HL-60 (cell line): Measurements from ENCODE around the gene SNX25.

Source experiments
- GABPA ChIP-seq: IDR thresholded peaks from 2 replicates; pipeline ENCODE4 v1.6.1; 2012; ENCODE audit warnings: low read depth
- POLR2AphosphoS5 ChIP-seq: IDR thresholded peaks from 2 replicates; pipeline ENCODE4 v1.6.1; 2012; ENCODE audit warnings: low read depth
- TF ChIP-seq, protein P1 (sequence below): IDR thresholded peaks from one replicate; pipeline ENCODE4 v1.5.1; 2011; ENCODE audit warnings: low read length, control low read depth, inconsistent platforms; ENCODE audit not compliant: insufficient read depth

DNA sequence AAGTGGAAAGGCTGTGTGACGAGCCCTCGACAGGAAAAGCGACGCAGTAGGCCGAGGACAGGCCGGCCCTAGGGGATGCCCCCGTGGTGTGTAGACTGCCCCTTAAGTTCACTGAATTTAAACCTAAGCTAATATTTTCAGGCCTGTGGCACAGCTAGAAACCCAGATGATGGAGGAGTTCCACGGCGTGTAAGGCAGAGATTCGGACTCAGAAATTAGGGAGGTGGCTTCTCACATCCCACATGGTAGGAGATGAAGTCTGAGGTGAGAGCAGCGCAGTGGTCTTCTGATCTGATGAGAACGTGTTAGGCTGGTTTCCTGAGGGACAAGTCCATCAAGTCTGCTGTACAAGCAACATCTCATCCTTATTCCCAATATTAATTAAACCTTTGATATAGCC, 178.6 kb downstream of the SNX25 start:
- TF ChIP-seq GABPA (no peak), POLR2AphosphoS5 (no peak)
- TF ChIP-seq, protein P1, sequence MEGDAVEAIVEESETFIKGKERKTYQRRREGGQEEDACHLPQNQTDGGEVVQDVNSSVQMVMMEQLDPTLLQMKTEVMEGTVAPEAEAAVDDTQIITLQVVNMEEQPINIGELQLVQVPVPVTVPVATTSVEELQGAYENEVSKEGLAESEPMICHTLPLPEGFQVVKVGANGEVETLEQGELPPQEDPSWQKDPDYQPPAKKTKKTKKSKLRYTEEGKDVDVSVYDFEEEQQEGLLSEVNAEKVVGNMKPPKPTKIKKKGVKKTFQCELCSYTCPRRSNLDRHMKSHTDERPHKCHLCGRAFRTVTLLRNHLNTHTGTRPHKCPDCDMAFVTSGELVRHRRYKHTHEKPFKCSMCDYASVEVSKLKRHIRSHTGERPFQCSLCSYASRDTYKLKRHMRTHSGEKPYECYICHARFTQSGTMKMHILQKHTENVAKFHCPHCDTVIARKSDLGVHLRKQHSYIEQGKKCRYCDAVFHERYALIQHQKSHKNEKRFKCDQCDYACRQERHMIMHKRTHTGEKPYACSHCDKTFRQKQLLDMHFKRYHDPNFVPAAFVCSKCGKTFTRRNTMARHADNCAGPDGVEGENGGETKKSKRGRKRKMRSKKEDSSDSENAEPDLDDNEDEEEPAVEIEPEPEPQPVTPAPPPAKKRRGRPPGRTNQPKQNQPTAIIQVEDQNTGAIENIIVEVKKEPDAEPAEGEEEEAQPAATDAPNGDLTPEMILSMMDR, result no peak
